RPMI7951 (cell line): ENCODE data around the gene IRS1. TPM values are rescaled to one million over a fixed set of nuclear protein-coding genes. Genes with fewer than 3 reads are reported as not detected.

Experiments used
- DNase-seq: peaks from one replicate; pipeline ENCODE4 v3.0.0-alpha.2; 2012; ENCODE audit warnings: low read depth
- total RNA-seq: library from RNA; depleted of rRNA; stranded (reverse); fragments of >200 nt; shearing (Covaris generic); gene quantifications from 2 replicates; pipeline ENCODE4 v1.2.3, GENCODE V29; 2014

IRS1 gene
- total RNA-seq, 1 experiment from 2014 or later = 14.2 TPM

GRCh38 chr2:226725126-226725860, 74.3 kb downstream of the IRS1 start:
- DNase-seq = no peak

DNA sequence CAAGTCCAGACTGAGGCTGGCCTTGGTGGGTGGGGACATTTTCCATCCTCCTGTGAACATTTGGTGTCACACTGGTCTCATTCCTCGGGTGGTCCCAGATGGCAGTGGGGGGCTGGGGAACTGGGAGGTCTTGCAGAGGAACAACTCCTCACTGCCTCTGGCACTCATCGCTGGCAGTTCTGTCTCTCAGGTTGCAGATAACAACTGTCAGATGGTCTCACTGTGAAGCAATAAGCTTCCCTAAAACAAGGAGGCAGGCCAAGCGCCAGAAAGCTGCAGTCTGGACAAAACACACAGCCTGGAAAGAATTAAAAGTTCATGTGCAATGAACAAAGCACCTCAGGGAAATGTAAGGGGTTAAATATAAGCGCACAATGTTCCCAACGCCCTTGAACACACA, 78.1 kb downstream of the IRS1 start:
- DNase-seq = no peak

- no peak for DNase-seq
Measured at GRCh38 chr2:226720948-226721347, 78.7 kb downstream of the IRS1 start.

- no peak for DNase-seq
Measured at GRCh38 chr2:226717719-226718118, 81.9 kb downstream of the IRS1 start.

GRCh38 chr2:226716126-226716525, 83.5 kb downstream of the IRS1 start:
- DNase-seq = no peak

- no peak for DNase-seq
Measured at GRCh38 chr2:226715347-226715990, 84.2 kb downstream of the IRS1 start.

GRCh38 chr2:226712941-226713340, 86.7 kb downstream of the IRS1 start:
- no peak for DNase-seq

GRCh38 chr2:226711606-226712296, 87.9 kb downstream of the IRS1 start:
- no peak for DNase-seq

DNA sequence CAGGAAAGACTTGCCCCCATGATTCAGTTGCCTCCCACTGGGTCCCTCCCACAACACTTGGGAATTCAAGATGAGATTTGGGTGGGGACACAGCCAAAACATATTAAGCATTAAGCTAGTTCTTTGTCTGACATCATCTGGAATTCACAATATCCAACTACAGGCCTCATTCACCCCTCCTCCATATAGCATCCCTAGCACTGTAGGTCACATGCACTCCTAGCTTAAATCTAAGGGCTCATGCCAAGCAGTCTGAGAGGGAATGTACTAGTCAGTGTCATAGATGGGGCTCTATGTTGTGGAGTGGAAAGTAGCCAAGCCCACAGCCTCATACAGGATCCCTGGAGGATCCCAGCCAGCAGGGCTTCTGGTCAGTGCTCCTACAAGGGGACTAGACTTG, 92.1 kb downstream of the IRS1 start:
- DNase-seq = no peak

DNA sequence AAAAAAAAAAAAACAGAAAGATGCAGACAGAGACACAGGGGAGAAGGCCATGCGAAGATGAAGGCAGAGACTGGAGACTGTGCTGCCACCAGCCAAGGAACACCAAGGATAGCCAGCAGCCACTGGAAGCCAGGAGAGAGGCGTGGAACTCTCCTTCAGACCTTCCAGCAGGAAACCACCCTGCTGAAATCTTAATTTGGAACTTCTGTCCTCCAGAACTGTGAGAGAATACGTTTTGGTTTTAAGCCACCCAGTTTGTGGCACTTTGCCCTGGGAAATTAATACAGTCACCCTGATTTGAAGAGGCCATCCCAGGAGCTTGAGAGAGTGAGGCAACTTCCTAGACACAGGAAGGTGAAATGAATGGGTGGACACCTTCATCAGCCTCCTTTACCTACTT, 93.7 kb downstream of the IRS1 start:
- no peak for DNase-seq

GRCh38 chr2:226705133-226705886, 94.3 kb downstream of the IRS1 start:
- DNase-seq = no peak

GRCh38 chr2:226703514-226703913, 96.1 kb downstream of the IRS1 start:
- DNase-seq = no peak

DNA sequence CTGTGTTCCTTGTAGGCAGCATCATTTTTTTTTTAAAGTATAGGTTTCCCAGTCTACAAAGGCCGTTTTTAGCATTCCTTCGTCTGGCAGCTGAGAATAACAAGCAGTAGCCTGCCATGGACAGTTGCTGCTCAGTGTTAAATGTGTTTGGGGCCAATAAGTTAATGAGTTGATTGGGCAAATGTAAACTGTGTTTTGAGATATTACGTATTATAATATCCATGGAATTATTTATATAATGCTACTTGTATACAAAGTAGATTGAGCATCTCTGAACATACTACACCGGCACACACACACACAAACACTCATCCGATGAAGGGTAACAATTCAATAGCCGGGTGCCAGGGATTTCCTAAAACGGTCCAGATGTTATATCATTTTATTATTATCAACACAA, 97.2 kb downstream of the IRS1 start:
- no peak for DNase-seq

DNA sequence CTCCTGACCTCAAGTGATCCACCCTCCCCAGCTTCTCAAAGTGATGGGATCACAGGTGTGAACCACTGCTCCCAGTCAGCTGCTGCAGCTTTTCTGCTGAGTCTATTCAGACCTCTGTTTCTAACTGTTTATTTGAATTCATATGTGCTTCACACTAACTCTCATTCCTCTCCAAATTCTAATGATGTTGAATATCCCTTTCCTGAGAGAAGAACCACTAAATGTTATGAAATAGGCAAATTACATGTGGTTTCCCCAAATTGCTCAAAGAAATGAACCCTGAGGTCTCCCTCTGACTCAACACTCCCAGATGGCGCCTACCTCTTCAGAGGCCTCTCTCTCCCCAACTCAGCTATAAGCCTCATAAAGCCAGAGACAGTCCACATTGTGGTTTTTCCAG, 98.6 kb downstream of the IRS1 start:
- DNase-seq = peak; percentile 96

- DNase-seq = peak; percentile 97
Measured at GRCh38 chr2:226699321-226699720, 100.3 kb downstream of the IRS1 start.

GRCh38 chr2:226698671-226699070, 100.9 kb downstream of the IRS1 start:
- no peak for DNase-seq

- no peak for DNase-seq
Measured at GRCh38 chr2:226694586-226695284, 104.9 kb downstream of the IRS1 start.

DNA sequence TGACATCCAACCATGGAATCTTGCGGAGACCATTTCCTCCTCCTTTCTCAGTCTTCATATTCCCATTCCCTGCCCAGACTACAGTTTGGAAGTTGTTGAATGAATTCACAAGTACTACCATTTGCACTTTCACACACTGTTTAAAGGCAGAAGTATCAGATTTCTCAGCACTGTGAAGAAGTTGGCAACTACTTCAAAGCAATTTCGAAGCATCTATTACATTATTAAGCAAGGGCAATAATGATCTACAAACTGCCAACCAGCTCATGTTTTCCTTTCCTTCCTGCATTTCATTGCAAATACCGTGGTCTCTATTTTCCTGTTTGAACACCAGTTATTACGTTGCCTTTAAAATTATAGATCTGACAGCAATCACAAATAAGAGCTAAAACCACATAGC, 105.5 kb downstream of the IRS1 start:
- no peak for DNase-seq

GRCh38 chr2:226693521-226693920, 106.1 kb downstream of the IRS1 start:
- DNase-seq = no peak

DNA sequence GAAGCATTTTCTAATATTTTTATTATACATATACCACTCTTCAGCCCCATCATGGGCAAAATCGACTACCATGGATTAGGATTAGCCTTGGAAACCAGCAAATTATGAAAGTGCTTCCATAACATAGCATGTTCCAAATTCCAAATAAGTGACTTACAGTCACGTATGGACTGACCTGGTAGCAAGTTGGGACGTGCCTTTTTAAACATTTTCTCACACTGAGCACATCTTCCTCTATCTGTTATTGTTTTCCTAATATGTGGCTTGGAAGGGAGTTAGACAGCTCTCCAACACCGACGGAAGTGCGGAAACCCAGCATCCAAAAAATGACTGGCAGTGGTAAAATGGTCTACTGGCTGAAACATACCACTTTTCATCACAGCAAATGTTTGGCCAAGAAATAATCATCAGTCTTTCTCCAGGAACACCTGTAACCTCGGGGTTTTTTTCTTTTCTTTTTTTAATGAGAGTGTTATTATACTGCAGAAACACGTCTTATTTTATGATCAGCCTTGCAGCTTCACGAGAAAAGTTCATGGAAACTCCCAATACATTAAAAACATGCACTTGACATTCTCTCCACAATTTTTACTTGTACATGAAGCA, 107.0 kb downstream of the IRS1 start:
- no peak for DNase-seq

- no peak for DNase-seq
Measured at GRCh38 chr2:226691255-226691654, 108.4 kb downstream of the IRS1 start.
